ENCODE data around the gene CCDC191.

Gene CCDC191

DNA sequence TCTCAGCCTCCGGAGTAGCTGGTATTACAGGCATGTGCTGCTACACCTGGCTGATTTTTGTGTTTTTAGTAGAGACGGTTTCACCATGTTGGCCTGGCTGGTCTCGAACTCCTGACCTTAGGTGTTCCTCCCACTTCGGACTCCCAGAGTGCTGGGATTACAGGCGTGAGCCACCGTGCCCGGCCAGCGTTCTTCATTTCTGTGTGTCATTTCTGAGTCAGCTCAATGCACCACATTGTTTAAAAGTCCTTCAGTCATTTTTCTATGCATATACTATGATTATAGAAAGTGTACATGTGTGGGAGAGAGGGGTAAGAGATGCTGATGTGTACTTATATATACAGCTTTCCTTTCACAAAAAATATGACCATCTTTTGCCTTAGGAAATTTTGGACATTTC lies 2.3 kb upstream of the CCDC191 start:
- no peak for DNase-seq

DNA sequence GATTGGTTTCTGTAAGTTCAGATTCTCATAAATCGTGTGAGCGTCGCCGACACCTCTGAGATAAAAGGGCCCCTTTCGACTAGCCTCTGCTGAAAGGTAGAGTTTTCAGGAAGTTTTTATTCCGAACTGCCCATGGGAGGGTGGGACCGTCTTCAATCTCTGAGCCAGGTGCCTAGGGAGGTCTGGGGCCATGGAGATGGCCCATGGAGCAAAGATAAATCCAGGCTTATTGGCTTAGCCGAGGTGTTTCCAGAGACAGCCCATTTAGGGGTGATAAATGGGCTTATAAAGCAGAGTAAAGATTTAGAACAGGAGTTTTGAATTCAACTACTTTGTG lies 653 bp upstream of the CCDC191 start:
- no peak for DNase-seq

GRCh38 chr3:114052216-114052615 lies 4.1 kb downstream of the CCDC191 start:
- no peak for DNase-seq

- DNase-seq: no peak
Observed at GRCh38 chr3:114043205-114043604, 13.1 kb downstream of the CCDC191 start.

- DNase-seq: no peak
Observed at GRCh38 chr3:114035896-114036295, 20.4 kb downstream of the CCDC191 start.

- no peak for DNase-seq
Observed at GRCh38 chr3:114034787-114035545, 21.4 kb downstream of the CCDC191 start.

DNA sequence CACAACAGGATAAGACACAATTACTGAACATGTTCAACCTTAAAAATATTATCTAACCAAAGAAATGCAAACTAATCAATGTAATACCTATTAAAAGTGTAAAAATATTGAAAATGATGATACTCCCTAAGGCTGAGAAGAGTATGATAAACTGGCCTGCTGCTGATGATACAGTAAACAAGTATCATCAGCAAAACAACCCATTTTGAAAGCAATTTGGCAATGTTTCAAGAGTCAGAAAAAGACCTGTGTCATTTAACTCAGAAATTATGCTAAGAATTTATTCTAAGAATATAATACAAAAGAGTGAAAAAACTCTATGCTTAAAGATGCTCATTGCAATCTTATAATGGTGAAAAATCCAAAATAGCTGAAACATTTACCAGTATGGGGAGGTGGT lies 22.1 kb downstream of the CCDC191 start:
- no peak for DNase-seq

- DNase-seq: no peak
Observed at GRCh38 chr3:114033721-114034120, 22.6 kb downstream of the CCDC191 start.

- DNase-seq: no peak
Observed at GRCh38 chr3:114026331-114026730, 30.0 kb downstream of the CCDC191 start.

DNA sequence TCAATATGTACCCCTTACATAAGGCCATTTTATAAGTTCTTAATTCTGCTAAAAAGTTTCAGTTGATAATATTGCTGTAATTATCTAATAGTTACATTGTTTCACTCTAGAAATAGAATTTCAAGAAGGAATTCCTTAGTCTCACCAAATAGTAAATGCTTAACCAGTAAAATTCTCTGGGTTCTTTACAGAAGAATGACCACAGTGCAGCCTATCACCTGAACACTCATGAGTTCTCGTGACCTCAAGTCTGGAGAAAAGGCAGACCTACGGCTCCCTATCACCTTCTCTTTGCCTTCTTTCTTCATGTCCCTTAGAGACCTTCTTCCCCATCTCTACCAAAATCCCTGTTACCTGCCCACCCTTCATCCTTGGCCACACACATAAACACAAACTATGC lies 30.9 kb downstream of the CCDC191 start:
- no peak for DNase-seq

DNA sequence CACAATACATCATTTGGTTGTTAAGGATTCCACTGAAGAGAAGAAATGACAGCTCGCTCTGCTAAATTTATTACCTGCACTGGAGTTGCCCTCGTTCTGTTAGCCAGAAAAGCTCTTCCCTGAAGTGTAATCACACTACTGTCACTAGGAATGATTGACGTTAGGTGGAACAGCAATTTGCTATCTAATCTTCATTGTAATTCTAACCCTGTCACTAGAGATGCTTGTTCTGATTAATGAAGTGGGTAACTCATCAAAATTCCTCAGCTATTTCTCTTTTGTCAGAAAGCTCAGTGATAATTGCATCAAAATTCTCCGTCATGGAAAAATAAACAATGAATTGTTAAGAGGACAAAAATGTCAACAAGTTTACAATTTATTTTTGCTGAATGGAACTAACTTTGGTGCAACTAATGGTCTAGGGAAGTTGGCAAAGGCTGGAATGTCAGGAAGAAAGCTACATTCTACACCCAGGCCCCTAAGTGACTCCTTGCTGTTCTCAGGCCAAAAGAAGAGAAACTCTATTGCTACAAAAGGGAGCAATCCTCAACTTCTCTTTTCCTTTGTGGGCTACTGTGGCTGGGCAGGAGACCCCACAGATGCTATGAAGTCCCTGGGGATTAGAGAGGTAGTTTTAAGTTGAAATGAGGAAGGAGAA lies 34.1 kb downstream of the CCDC191 start:
- no peak for DNase-seq

GRCh38 chr3:114020907-114021306 lies 35.4 kb downstream of the CCDC191 start:
- DNase-seq: no peak

DNA sequence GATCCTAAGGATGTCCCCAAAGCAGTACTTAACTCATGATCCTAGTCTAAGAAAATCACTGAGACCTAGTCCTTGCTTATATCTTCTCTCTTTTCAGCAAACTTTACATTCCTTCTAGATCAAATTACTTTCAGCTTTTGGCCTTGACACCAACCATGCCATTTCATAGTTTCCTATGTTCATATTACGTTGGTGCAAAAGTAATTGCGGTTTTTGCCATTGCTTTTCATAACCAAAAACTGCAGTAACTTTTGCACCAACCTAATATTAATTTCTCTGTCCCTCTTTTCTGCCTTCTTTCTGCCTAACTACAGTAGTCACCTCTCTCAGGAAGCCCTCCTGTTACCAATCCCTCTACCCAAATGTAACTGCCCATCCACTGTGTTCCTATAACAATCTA lies 36.8 kb downstream of the CCDC191 start:
- DNase-seq: no peak

- DNase-seq: no peak
Observed at GRCh38 chr3:114014211-114014610, 42.1 kb downstream of the CCDC191 start.

- DNase-seq: no peak
Observed at GRCh38 chr3:114011059-114011797, 45.1 kb downstream of the CCDC191 start.

- no peak for DNase-seq
Observed at GRCh38 chr3:114005481-114005880, 50.8 kb downstream of the CCDC191 start.

DNA sequence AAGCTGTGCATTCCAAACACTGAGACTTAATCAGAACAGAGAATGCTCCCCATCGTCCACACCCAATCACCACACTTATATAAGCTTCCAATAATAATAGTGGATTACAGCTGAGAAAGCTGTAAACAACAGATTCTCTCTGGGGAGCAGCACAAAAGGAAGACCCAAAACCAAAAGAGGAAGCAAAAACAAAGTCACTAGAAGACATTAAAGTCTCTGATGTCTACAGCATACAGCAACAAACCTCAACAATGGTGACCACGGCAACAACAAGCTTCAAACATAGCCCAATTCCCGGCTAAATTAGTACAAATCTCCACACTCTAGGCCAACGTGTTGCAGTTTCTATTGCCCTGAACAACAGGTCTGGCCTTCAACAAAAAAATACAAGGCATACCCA lies 70.8 kb downstream of the CCDC191 start:
- no peak for DNase-seq

GRCh38 chr3:113983544-113983943 lies 72.8 kb downstream of the CCDC191 start:
- no peak for DNase-seq

GRCh38 chr3:113981803-113982202 lies 74.5 kb downstream of the CCDC191 start:
- DNase-seq: no peak

GRCh38 chr3:113979916-113980315 lies 76.4 kb downstream of the CCDC191 start:
- DNase-seq: no peak

DNA sequence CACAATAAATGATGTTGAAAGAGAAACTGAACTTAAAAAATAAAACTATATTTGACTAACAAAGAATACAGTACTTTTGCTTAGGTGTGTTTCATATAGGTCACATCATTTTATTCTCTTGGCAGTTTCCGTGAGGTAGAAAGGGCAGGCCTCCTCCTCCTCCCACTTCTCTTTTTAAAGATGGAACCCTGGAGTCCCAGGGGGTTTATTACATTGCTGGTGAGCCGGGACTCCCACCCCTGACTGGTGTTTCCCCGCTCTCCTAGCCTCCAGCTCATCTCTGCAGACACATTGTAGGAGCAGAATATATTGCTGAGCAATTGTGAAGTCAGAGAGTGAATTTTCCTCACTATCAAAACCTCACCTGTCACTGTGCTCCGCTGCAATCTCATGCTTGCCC lies 78.5 kb downstream of the CCDC191 start:
- no peak for DNase-seq

GRCh38 chr3:113968986-113969385 lies 87.3 kb downstream of the CCDC191 start:
- DNase-seq: no peak

- DNase-seq: no peak
Observed at GRCh38 chr3:113966172-113966571, 90.2 kb downstream of the CCDC191 start.

DNA sequence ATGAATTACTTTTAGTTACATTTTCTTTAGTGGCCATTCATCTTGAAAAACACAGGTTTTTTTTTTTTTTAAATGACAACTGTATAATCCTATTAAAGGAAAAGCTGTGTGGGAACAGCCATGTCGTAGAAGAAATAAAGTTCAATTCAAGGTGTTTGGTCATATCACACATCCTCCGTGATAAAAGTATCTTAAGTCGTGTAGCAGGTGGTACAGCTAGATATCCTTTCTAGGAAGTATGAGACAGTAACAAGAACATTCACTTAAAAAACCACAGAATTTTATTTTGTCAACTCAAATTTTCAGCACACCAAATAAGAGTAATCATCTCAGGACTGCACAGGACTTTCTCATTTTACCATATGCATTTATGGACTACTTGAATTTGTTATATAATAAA lies 92.4 kb downstream of the CCDC191 start:
- DNase-seq: no peak

All from GDM1 (cell line).